ENCODE data around the gene EDARADD. TPM values are rescaled to one million over a fixed set of nuclear protein-coding genes. Genes with fewer than 3 reads are reported as not detected.
"Not testable (repeated sequence)": the region's sequence is repeated elsewhere in the genome, so short reads cannot be mapped to it uniquely, and the experiment has no call there.

EDARADD gene
- total RNA-seq, 1 donor from 2014 or later, result 4.2 TPM

DNA sequence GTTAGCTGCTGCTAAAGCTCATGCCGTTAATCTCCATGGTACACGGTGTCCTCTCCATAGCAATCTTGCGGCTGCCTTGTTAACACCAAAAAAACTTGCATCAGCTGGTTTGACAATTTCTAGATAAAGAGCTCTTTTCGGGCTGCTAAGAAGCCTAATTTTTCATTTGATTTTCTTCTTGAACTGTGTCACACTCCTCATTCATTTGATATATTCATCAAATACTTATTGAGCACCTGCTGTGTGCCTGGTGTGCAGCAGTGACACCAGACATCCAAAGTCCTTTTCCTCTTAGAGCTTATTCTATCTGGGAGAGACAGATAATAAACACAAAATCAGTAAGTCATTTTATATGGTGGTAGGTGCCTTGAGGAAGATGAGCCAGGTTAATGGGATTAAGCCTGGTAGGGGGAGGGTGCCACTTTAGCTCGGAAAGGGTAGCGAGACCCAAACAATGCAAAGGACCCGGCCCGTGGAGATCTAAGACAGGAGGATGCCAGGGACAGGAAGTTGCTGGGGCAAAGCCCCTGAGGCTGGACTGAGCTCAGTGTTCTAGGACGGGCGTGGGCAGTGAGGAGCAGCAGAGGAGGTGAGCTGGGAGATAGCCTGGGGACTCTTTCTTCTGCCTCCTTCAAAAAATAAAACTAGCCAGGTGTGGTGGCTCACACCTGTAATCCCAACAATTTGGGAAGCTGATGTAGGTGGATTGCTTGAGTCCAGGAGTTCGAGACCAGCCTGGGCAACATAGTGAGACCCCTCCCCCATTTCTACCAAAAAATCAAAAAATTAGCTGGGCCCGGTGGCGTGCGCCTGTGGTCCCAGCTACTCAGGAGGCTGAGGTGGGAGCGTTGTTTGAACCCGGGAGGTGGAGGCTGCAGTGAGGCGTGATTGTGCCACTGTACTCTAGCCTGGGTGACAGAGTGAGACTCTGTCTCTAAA, 79.0 kb downstream of the EDARADD start:
- Histone ChIP-seq H3K4me3 (ENCODE audit: low read depth, low read length) (no peak overlapping the region), H3K27me3 (ENCODE audit: control insufficient read depth, insufficient read depth, low read length) (no peaks in the 10 kb centered on the region), H3K36me3 (ENCODE audit: control insufficient read depth, insufficient read depth, low read length) (no peaks in the 10 kb centered on the region)
- TF ChIP-seq, protein P1, sequence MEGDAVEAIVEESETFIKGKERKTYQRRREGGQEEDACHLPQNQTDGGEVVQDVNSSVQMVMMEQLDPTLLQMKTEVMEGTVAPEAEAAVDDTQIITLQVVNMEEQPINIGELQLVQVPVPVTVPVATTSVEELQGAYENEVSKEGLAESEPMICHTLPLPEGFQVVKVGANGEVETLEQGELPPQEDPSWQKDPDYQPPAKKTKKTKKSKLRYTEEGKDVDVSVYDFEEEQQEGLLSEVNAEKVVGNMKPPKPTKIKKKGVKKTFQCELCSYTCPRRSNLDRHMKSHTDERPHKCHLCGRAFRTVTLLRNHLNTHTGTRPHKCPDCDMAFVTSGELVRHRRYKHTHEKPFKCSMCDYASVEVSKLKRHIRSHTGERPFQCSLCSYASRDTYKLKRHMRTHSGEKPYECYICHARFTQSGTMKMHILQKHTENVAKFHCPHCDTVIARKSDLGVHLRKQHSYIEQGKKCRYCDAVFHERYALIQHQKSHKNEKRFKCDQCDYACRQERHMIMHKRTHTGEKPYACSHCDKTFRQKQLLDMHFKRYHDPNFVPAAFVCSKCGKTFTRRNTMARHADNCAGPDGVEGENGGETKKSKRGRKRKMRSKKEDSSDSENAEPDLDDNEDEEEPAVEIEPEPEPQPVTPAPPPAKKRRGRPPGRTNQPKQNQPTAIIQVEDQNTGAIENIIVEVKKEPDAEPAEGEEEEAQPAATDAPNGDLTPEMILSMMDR (IDR thresholded peaks at IDR 0.05; ENCODE audit: insufficient read depth, low read length, poor library complexity, severe bottlenecking), result no peak
- DNase-seq (ENCODE audit: low read depth), result no peak

DNA sequence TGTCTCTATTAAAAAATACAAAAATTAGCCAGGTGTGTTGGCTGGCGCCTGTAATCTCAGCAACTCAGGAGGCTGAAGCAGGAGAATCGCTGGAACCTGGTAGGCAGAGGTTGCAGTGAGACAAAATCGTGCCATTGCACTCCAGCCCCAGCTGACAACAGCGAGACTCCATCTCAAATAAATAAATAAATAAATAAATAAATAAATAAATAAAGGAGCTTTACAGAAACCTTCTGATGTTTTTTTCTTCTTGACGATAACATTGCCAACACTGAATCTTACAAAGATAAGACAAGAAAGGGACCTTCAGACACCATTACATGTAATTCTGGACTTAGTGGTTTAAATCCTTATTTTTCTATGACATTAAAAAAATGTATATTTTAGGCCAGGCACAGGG, 81.9 kb downstream of the EDARADD start:
- H3K36me3 ChIP-seq (ENCODE audit: control insufficient read depth, insufficient read depth, low read length), result no peaks in the 10 kb centered on the region
- TF ChIP-seq, protein P1 (IDR thresholded peaks at IDR 0.05; ENCODE audit: insufficient read depth, low read length, poor library complexity, severe bottlenecking), result no peak
- H3K27me3 ChIP-seq (ENCODE audit: control insufficient read depth, insufficient read depth, low read length), result no peaks in the 10 kb centered on the region
- DNase-seq (ENCODE audit: low read depth), result no peak
- H3K4me3 ChIP-seq (ENCODE audit: low read depth, low read length), result no peak overlapping the region

DNA sequence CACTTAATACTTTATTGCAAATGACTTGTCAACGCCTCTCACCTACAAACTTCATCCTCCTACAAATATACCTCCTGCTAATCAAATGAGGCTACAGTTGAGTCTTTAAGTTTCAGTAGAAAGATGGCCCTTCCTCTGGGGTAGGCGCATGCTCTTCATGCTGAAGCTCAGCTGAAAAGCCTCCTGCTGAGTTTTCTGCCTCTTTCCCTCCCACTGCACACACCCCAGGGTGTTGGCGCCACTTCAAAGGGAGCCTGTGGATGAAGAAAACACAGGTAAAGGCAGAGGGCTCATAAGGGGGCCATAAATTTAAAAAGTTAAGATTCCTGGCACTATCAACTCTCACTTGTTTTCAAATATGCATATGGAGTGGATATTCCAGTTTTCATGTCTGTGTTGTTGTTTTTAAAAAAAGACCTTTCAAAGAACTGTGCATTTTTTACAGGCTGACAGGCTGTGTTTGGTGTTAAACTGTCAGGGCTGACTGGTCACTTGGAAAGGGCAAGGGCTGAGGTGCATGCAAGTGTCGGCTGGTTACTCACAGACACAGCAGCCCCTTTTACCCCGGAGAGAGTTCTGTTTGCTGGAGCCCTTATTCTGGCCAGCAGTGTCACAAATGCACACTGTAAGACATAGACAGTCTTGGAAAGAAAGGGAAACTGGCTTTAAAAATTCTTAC, 86.8 kb downstream of the EDARADD start:
- TF ChIP-seq, protein P1 (IDR thresholded peaks at IDR 0.05; ENCODE audit: insufficient read depth, low read length, poor library complexity, severe bottlenecking), result no peak
- Histone ChIP-seq H3K27me3 (ENCODE audit: control insufficient read depth, insufficient read depth, low read length) (no peaks in the 10 kb centered on the region), H3K4me3 (ENCODE audit: low read depth, low read length) (no peak overlapping the region), H3K36me3 (ENCODE audit: control insufficient read depth, insufficient read depth, low read length) (no peaks in the 10 kb centered on the region)
- no peak for DNase-seq (ENCODE audit: low read depth)

DNA sequence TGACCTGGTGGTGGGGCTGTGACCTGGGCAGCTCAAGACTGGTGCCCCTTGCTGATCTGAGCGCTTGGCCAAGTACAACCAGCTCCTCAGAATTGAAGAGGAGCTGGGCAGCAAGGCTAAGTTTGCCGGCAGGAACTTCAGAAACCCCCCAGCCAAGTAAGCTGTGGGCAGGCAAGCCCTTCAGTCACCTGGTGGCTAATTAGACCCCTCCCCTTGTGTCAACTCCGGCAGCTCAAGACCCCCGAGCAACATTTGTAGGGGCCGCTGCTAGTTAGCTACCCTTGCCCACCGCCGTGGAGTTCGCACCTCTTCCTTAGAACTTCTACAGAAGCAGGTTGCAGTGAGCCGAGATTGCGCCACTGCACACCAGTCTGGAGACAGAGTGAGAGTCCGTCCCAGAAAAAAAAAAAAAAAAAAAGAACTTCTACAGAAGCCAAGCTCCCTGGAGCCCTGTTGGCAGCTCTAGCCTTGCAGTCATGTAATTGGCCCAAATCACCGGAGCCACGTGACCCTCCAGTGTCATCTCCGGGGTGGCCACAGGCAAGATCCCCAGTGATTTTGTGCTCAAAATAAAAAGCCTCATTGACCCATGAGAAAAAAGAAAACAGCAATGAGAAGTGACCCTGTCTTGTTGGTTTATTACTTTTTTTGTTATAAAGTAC, 90.4 kb downstream of the EDARADD start:
- TF ChIP-seq, protein P1 (IDR thresholded peaks at IDR 0.05; ENCODE audit: insufficient read depth, low read length, poor library complexity, severe bottlenecking), result no peak
- H3K27me3 ChIP-seq (ENCODE audit: control insufficient read depth, insufficient read depth, low read length), result no peaks in the 10 kb centered on the region
- no peak overlapping the region for H3K4me3 ChIP-seq (ENCODE audit: low read depth, low read length)
- no peaks in the 10 kb centered on the region for H3K36me3 ChIP-seq (ENCODE audit: control insufficient read depth, insufficient read depth, low read length)
- DNase-seq (ENCODE audit: low read depth), result no peak

DNA sequence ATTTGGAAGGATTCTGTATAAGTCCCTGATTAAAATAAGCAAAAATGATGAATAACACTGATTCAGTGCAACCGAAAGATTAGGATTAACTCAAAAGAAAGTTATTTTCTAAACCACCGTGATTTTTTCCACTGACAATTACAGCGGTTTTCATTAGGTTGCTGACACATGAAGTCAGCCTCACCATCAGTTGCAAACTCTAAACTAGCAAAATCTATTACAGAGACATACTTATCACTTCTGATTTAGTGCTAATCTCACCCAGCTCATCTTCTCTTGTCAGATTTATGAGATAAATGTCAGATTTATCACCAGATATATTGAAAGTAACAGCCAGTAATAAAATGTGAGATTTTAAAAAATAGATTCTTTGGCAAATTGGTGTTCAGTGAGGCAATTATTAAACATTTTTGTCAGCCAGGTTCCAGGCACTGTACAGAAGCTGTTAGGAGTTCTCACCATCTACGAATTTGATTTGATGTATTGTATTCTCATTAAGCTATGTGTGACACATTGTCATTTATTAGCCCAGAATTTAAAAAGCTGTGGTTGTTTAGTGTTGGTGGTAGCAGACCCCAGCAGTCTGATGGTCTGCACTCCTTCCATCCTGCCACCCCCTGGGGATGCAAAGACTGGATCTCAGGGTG, 92.4 kb downstream of the EDARADD start:
- Histone ChIP-seq H3K36me3 (ENCODE audit: control insufficient read depth, insufficient read depth, low read length) (no peaks in the 10 kb centered on the region), H3K27me3 (ENCODE audit: control insufficient read depth, insufficient read depth, low read length) (no peaks in the 10 kb centered on the region), H3K4me3 (ENCODE audit: low read depth, low read length) (no peak overlapping the region)
- no peak for DNase-seq (ENCODE audit: low read depth)
- TF ChIP-seq, protein P1 (IDR thresholded peaks at IDR 0.05; ENCODE audit: insufficient read depth, low read length, poor library complexity, severe bottlenecking), result no peak

DNA sequence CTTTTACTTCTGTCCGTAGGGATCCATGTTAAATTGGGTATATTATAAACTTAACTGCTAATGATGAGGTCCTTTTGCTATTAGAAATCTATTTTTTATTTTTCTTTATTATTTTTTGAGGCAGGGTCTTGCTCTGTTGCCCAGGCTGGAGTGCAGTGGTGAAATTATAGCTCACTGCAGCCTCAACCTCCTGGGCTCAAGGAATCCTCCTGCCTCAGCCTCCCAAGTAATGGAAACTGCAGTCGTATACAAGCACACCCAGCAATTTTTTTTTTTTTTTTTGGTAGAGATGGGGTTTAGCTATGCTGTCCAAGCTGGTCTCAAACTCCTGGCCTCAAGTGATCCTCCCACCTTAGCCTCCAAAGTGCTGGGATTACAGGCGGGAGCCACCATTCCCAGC, 95.1 kb downstream of the EDARADD start:
- H3K27me3 ChIP-seq (ENCODE audit: control insufficient read depth, insufficient read depth, low read length); H3K4me3 ChIP-seq (ENCODE audit: low read depth, low read length); DNase-seq (ENCODE audit: low read depth); H3K36me3 ChIP-seq (ENCODE audit: control insufficient read depth, insufficient read depth, low read length): not testable (repeated sequence)

Measured in kidney epithelial cell (primary cell).